ENCODE results near the gene CXorf49B. TPM values are rescaled to one million over a fixed set of nuclear protein-coding genes. Genes with fewer than 3 reads are reported as not detected.
"Not testable (repeated sequence)": the region's sequence is repeated elsewhere in the genome, so short reads cannot be mapped to it uniquely, and the experiment has no call there.

Gene CXorf49B
- not detected for polyA plus RNA-seq (2013, experiment 1 of 2)
- not detected for polyA plus RNA-seq (2013, experiment 2 of 2)

GRCh38 chrX:71763049-71763448, at the start of gene CXorf49B:
Gene CXorf49B, plus strand, starts transcription at chrX:71763349. Its CDS starts 75 bp downstream, at chrX:71763424.
- H3K27me3 ChIP-seq (ENCODE audit: insufficient read depth, low read length); H3K27ac ChIP-seq (ENCODE audit: low read depth, low read length); H3K4me3 ChIP-seq (ENCODE audit: low read length); H3K9ac ChIP-seq (ENCODE audit: low read depth, low read length); H3K36me3 ChIP-seq (ENCODE audit: insufficient read depth, low read length); H3K9me3 ChIP-seq (ENCODE audit: insufficient read depth, low read depth, low read length); H3K4me1 ChIP-seq (ENCODE audit: insufficient read depth, low read length): not testable (repeated sequence)
- WGBS: no CpG with 5 or more reads among the region's 34 CpGs

- H3K4me3 ChIP-seq (ENCODE audit: low read length); H3K36me3 ChIP-seq (ENCODE audit: insufficient read depth, low read length); H3K9me3 ChIP-seq (ENCODE audit: insufficient read depth, low read depth, low read length); H3K4me1 ChIP-seq (ENCODE audit: insufficient read depth, low read length); H3K27ac ChIP-seq (ENCODE audit: low read depth, low read length); H3K9ac ChIP-seq (ENCODE audit: low read depth, low read length); H3K27me3 ChIP-seq (ENCODE audit: insufficient read depth, low read length): not testable (repeated sequence)
- WGBS: no CpG with 5 or more reads among the region's 14 CpGs
These were observed 49.1 kb upstream of the CXorf49B start for GRCh38 chrX:71714064-71714463.

- no CpG with 5 or more reads among the region's 8 CpGs for WGBS
- not testable (repeated sequence) for H3K27me3 ChIP-seq (ENCODE audit: insufficient read depth, low read length); H3K4me3 ChIP-seq (ENCODE audit: low read length); H3K27ac ChIP-seq (ENCODE audit: low read depth, low read length); H3K4me1 ChIP-seq (ENCODE audit: insufficient read depth, low read length); H3K9ac ChIP-seq (ENCODE audit: low read depth, low read length); H3K9me3 ChIP-seq (ENCODE audit: insufficient read depth, low read depth, low read length); H3K36me3 ChIP-seq (ENCODE audit: insufficient read depth, low read length)
These were observed 47.6 kb upstream of the CXorf49B start for GRCh38 chrX:71715551-71715950.

- H3K4me3 ChIP-seq (ENCODE audit: low read length); H3K36me3 ChIP-seq (ENCODE audit: insufficient read depth, low read length); H3K9ac ChIP-seq (ENCODE audit: low read depth, low read length); H3K4me1 ChIP-seq (ENCODE audit: insufficient read depth, low read length); H3K9me3 ChIP-seq (ENCODE audit: insufficient read depth, low read depth, low read length); H3K27me3 ChIP-seq (ENCODE audit: insufficient read depth, low read length); H3K27ac ChIP-seq (ENCODE audit: low read depth, low read length): not testable (repeated sequence)
- WGBS: no CpG with 5 or more reads among the region's 12 CpGs
These were observed 46.8 kb upstream of the CXorf49B start for GRCh38 chrX:71716323-71716722.

- H3K9ac ChIP-seq (ENCODE audit: low read depth, low read length): not testable (repeated sequence)
These were observed 45.0 kb upstream of the CXorf49B start, which contains the start of gene CXorf49 for GRCh38 chrX:71718185-71718584. Gene CXorf49, minus strand, starts transcription at chrX:71718285. Its CDS starts 134 bp downstream, at chrX:71718151.

GRCh38 chrX:71719195-71719594, 44.0 kb upstream of the CXorf49B start:
- not testable (repeated sequence) for H3K9me3 ChIP-seq (ENCODE audit: insufficient read depth, low read depth, low read length); H3K4me1 ChIP-seq (ENCODE audit: insufficient read depth, low read length); H3K36me3 ChIP-seq (ENCODE audit: insufficient read depth, low read length); H3K27me3 ChIP-seq (ENCODE audit: insufficient read depth, low read length); H3K27ac ChIP-seq (ENCODE audit: low read depth, low read length); H3K4me3 ChIP-seq (ENCODE audit: low read length); H3K9ac ChIP-seq (ENCODE audit: low read depth, low read length)
- WGBS: no CpG with 5 or more reads among the region's 30 CpGs

More at GRCh38 chrX:71718185-71718584, 45.0 kb upstream of the CXorf49B start, which contains the start of gene CXorf49:
- H3K27ac ChIP-seq (ENCODE audit: low read depth, low read length); H3K9me3 ChIP-seq (ENCODE audit: insufficient read depth, low read depth, low read length); H3K27me3 ChIP-seq (ENCODE audit: insufficient read depth, low read length); H3K4me3 ChIP-seq (ENCODE audit: low read length); H3K4me1 ChIP-seq (ENCODE audit: insufficient read depth, low read length); H3K36me3 ChIP-seq (ENCODE audit: insufficient read depth, low read length): not testable (repeated sequence)
- no CpG with 5 or more reads among the region's 30 CpGs for WGBS

GRCh38 chrX:71720289-71720886, 42.8 kb upstream of the CXorf49B start:
- not testable (repeated sequence) for H3K27me3 ChIP-seq (ENCODE audit: insufficient read depth, low read length); H3K9me3 ChIP-seq (ENCODE audit: insufficient read depth, low read depth, low read length); H3K27ac ChIP-seq (ENCODE audit: low read depth, low read length); H3K9ac ChIP-seq (ENCODE audit: low read depth, low read length); H3K36me3 ChIP-seq (ENCODE audit: insufficient read depth, low read length); H3K4me3 ChIP-seq (ENCODE audit: low read length); H3K4me1 ChIP-seq (ENCODE audit: insufficient read depth, low read length)
- WGBS: no CpG with 5 or more reads among the region's 20 CpGs

- not testable (repeated sequence) for H3K4me3 ChIP-seq (ENCODE audit: low read length); H3K27me3 ChIP-seq (ENCODE audit: insufficient read depth, low read length); H3K36me3 ChIP-seq (ENCODE audit: insufficient read depth, low read length)
These were observed 2.4 kb upstream of the CXorf49B start for GRCh38 chrX:71760688-71761281.

GRCh38 chrX:71764832-71765231, 1.7 kb downstream of the CXorf49B start:
- not testable (repeated sequence) for H3K27me3 ChIP-seq (ENCODE audit: insufficient read depth, low read length); H3K27ac ChIP-seq (ENCODE audit: low read depth, low read length); H3K9me3 ChIP-seq (ENCODE audit: insufficient read depth, low read depth, low read length); H3K4me1 ChIP-seq (ENCODE audit: insufficient read depth, low read length); H3K9ac ChIP-seq (ENCODE audit: low read depth, low read length); H3K4me3 ChIP-seq (ENCODE audit: low read length); H3K36me3 ChIP-seq (ENCODE audit: insufficient read depth, low read length)
- WGBS: no CpG with 5 or more reads among the region's 11 CpGs

More at GRCh38 chrX:71760688-71761281, 2.4 kb upstream of the CXorf49B start:
- no CpG with 5 or more reads among the region's 20 CpGs for WGBS
- not testable (repeated sequence) for H3K4me1 ChIP-seq (ENCODE audit: insufficient read depth, low read length); H3K9me3 ChIP-seq (ENCODE audit: insufficient read depth, low read depth, low read length); H3K9ac ChIP-seq (ENCODE audit: low read depth, low read length); H3K27ac ChIP-seq (ENCODE audit: low read depth, low read length)

- no CpG with 5 or more reads among the region's 8 CpGs for WGBS
- not testable (repeated sequence) for H3K36me3 ChIP-seq (ENCODE audit: insufficient read depth, low read length); H3K27ac ChIP-seq (ENCODE audit: low read depth, low read length); H3K27me3 ChIP-seq (ENCODE audit: insufficient read depth, low read length); H3K9me3 ChIP-seq (ENCODE audit: insufficient read depth, low read depth, low read length); H3K4me1 ChIP-seq (ENCODE audit: insufficient read depth, low read length); H3K9ac ChIP-seq (ENCODE audit: low read depth, low read length); H3K4me3 ChIP-seq (ENCODE audit: low read length)
These were observed 2.5 kb downstream of the CXorf49B start for GRCh38 chrX:71765613-71766012.

GRCh38 chrX:71767134-71767533, 4.0 kb downstream of the CXorf49B start:
- no CpG with 5 or more reads among the region's 14 CpGs for WGBS
- H3K9me3 ChIP-seq (ENCODE audit: insufficient read depth, low read depth, low read length); H3K27ac ChIP-seq (ENCODE audit: low read depth, low read length); H3K9ac ChIP-seq (ENCODE audit: low read depth, low read length); H3K27me3 ChIP-seq (ENCODE audit: insufficient read depth, low read length); H3K4me3 ChIP-seq (ENCODE audit: low read length); H3K36me3 ChIP-seq (ENCODE audit: insufficient read depth, low read length); H3K4me1 ChIP-seq (ENCODE audit: insufficient read depth, low read length): not testable (repeated sequence)

GRCh38 chrX:71778322-71778721, 15.2 kb downstream of the CXorf49B start:
- not testable (repeated sequence) for H3K4me1 ChIP-seq (ENCODE audit: insufficient read depth, low read length); H3K4me3 ChIP-seq (ENCODE audit: low read length); H3K36me3 ChIP-seq (ENCODE audit: insufficient read depth, low read length); H3K27me3 ChIP-seq (ENCODE audit: insufficient read depth, low read length); H3K9ac ChIP-seq (ENCODE audit: low read depth, low read length); H3K27ac ChIP-seq (ENCODE audit: low read depth, low read length); H3K9me3 ChIP-seq (ENCODE audit: insufficient read depth, low read depth, low read length)
- no CpG with 5 or more reads among the region's 12 CpGs for WGBS
